Activated T-helper 2 cell treated with anti-CD3 and anti-CD28 coated beads, Interferon-gamma antibody, Interleukin-2, Interleukin-4, amounts not matched to agents 10 μg/mL and 5 μg/mL and 100 μg/mL, durations not matched to agents 14 hours and 24 hours and 36 hours (primary cell): ENCODE measurements around the gene NPTX1. TPM values are rescaled to one million over a fixed set of nuclear protein-coding genes. Genes with fewer than 3 reads are reported as not detected.
"Not testable (repeated sequence)": the region's sequence is repeated elsewhere in the genome, so short reads cannot be mapped to it uniquely, and the experiment has no call there.

Experiments used
- DNase-seq: peaks from one replicate; pipeline ENCODE4 v3.0.0; 2021; ENCODE audit warnings: low spot score
- H3K27ac Mint-ChIP-seq: one replicate; pipeline ENCODE4 v1.8.0; 2021; ENCODE audit warnings: mixed read lengths
- H3K27me3 Mint-ChIP-seq: one replicate; pipeline ENCODE4 v1.8.0; 2021; ENCODE audit warnings: low read depth, mixed read lengths
- H3K36me3 Mint-ChIP-seq: one replicate; pipeline ENCODE4 v1.8.0; 2021; ENCODE audit warnings: low read depth, mixed read lengths
- H3K4me1 Mint-ChIP-seq: one replicate; pipeline ENCODE4 v1.8.0; 2021; ENCODE audit warnings: low read depth, mixed read lengths
- H3K4me3 Mint-ChIP-seq: one replicate; pipeline ENCODE4 v1.8.0; 2021; ENCODE audit warnings: low read depth, mild to moderate bottlenecking, moderate library complexity, mixed read lengths
- H3K9me3 Mint-ChIP-seq: one replicate; pipeline ENCODE4 v1.8.0; 2021; ENCODE audit warnings: mixed read lengths
- intact Hi-C: fragments of 100-400 bp; cut with micrococcal nuclease; formaldehyde crosslinking; loops from one replicate; pipeline ENCODE4 v1.15.1; 2023
- total RNA-seq: library from RNA; stranded (reverse); gene quantifications from 2 replicates; pipeline ENCODE4 v1.2.3, GENCODE V29; 2022

The NPTX1 gene
- total RNA-seq, 1 donor from 2014 or later: 5.7 TPM

DNA sequence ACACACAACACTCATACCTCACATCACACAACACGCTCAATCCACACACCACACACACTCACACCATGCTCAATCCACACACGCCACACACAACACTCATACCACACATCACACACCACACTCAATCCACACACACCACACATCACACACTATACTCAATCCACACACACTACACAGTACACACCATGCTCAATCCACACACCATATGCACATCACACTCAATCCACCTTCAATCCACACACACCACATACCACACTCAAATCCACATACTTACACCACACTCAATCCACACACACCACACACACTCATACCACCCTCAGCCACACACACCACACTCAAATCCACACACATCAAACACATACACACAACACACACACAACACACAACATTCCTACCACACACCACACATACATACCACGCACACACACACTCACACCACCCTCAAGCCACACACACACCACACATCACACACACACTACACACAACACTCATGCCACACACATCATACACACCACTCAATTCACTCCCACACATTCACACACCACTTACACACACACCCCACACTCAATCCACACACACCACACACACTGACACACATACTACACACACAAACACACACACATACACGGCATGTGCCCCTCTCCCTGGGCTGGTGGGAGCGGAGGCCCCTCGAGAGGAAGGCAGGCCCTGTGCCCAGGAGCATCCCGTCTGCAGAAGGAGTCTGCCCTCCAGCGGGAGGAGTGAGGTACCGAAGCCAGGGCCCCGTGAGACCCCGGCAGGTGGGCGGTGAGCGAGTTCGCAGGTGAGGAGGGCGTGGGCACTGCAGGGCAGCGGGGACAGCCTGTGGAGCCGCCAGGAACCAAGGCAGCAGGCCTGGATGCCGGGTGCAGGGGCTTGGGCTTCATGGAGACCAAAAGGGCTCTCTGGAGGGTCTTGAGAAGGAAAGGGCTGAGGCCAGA, 35.1 kb upstream of the NPTX1 start:
- Mint-ChIP-seq H3K9me3 (no peaks in the 10 kb centered on the region), H3K27me3 (no peaks in the 10 kb centered on the region), H3K4me1 (no peaks in the 10 kb centered on the region), H3K4me3 (no peak overlapping the region), H3K36me3 (no peaks in the 10 kb centered on the region), H3K27ac (no peak overlapping the region)
- intact Hi-C loops: no loop called here
- DNase-seq: no peak

DNA sequence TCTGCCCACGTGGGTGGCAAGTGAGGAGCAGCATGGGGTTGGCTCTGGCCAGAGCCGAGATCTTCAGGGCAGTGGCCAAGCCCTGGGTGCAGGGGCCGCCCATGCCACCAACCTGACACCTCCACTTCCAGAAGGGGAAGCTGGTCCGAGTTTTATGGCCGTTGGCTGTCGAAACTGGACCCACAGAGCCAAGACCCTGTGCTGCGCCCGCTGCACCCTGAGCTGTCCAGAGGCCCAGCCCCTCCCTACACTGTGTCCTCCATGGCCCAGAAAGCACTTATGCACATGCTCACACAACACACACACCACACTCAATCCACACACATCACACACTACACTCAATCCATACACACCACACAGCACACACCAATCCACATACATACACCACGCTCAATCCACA, 34.4 kb upstream of the NPTX1 start:
- no peaks in the 10 kb centered on the region for H3K4me1 Mint-ChIP-seq
- no peak for DNase-seq
- intact Hi-C loops: no loop called here
- H3K9me3 Mint-ChIP-seq: no peaks in the 10 kb centered on the region
- no peak overlapping the region for H3K4me3 Mint-ChIP-seq
- H3K27me3 Mint-ChIP-seq: no peaks in the 10 kb centered on the region
- no peak overlapping the region for H3K27ac Mint-ChIP-seq
- H3K36me3 Mint-ChIP-seq: no peaks in the 10 kb centered on the region

DNA sequence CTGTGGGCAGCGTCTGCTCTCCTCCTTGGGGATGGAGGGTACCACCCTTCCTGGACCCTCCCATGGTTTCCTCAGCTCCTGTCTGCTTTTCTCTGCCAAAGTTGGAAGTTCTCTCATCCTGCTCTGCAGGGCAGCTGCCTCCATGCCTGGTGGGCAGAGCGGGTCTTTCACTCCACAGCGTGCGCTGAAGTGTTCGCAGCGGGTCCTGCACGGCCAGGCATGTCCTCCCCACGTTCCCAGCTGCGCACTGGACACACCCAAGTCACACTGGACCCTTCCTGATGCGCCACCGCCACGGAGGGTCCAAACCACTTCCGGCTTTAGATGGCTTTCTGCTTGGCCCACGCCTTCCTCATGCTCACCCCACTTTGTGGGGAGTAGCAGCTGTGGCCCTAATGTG, 33.7 kb upstream of the NPTX1 start:
- intact Hi-C loops: no loop called here
- Mint-ChIP-seq H3K27ac (no peak overlapping the region), H3K27me3 (peaks cover under 1% of the 10 kb centered on the region), H3K9me3 (no peaks in the 10 kb centered on the region), H3K4me1 (no peaks in the 10 kb centered on the region), H3K36me3 (no peaks in the 10 kb centered on the region), H3K4me3 (no peak overlapping the region)
- no peak for DNase-seq

DNA sequence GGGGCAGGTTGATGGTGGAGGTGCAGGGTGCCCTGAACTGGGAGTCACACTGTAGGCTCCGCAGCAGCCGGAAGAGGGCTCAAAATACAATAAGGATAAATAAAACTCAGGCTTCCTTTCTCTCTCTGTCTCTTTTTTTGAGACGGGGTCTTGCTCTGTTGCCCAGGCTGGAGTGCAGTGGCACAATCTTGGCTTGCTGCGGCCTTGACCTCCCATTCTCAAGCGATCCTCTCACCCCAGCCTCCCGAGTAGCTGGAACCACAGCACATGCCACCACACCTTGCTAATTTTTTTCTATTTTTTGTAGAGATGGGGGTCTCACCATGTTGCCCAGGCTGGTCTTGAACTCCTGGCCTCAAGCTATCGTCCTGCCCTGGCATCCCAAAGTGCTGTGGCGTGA, 32.9 kb upstream of the NPTX1 start:
- Mint-ChIP-seq H3K9me3 (no peaks in the 10 kb centered on the region), H3K36me3 (no peaks in the 10 kb centered on the region), H3K27ac (no peak overlapping the region), H3K27me3 (peaks cover 2% of the 10 kb centered on the region), H3K4me1 (no peaks in the 10 kb centered on the region), H3K4me3 (no peak overlapping the region)
- intact Hi-C loops: no loop called here
- DNase-seq: no peak

DNA sequence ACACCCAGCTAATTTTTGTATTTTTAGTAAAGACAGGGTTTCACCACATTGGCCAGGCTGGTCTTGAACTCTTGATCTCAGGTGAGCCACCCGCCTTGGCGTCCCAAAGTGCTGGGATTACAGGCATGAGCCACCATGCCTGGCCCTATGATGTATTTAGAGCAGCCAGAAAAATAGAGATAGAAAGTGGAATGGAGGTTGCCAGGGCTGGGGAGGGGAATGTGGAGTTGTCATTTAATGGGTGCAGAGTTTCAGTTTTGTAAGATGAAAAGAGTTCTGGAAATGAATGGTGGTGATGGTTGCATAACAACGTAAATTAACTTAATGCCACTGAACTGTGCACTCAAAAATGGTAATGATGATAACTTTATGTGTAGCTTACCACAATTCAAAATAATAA, 31.6 kb upstream of the NPTX1 start:
- Mint-ChIP-seq H3K4me3 (no peak overlapping the region), H3K9me3 (no peaks in the 10 kb centered on the region), H3K36me3 (no peaks in the 10 kb centered on the region), H3K27ac (no peak overlapping the region), H3K27me3 (peaks cover 6% of the 10 kb centered on the region), H3K4me1 (no peaks in the 10 kb centered on the region)
- DNase-seq: no peak
- intact Hi-C loops: no loop called here

DNA sequence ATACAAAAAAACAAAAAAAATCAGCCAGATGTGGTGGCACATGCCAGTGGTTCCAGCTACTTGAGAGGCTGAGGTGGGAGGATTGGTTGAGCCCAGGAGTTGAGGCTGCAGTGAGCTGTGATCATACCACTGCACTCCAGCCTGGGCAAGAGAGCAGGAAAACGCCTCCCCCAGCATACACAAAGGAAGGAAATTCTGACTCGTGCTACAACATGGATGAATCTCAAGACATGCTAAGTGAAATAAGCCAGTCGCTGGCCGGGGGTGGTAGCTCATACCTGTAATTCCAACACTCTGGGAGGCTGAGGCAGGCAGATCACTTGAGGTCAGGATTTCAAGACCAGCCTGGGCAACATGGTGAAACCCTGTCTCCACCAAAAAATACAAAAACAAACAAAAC, 30.8 kb upstream of the NPTX1 start:
- H3K27me3 Mint-ChIP-seq, H3K9me3 Mint-ChIP-seq, H3K36me3 Mint-ChIP-seq, intact Hi-C loops, H3K4me3 Mint-ChIP-seq, DNase-seq, H3K27ac Mint-ChIP-seq, H3K4me1 Mint-ChIP-seq: not testable (repeated sequence)

DNA sequence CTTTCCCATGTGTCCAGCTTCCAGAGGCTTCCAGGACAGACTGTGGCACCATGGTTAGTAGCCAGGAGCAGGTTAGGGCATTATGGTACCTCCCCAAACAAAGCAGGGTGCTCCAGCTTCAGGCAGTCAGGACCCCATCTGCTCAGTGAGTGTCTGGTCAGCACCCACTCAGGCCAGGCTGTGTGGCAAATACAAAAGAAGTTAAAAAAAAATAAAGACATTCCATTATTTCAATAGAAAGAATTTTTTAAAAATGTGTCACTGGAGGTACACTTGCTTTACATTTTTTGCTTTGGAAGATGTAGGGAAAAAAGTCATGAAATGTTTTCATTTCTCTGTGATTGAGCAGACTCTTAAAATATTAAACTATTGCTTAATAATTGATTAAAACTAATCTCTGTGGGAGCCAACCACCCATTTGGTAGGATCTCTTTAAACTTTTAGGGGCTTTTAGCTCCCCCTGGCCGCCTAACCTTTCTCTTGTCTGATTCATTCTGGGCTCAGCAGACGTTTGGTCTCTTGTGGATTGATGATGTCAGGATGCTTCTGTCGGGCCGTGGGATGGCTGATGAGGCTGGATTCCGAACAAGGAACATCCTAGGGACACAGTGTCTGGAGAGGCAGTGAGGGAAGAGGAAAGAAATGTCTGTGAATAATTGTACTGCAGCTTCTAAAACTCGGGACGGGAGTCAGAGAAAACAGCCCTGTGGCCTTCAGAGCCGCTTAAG, 28.4 kb upstream of the NPTX1 start:
- no peak for DNase-seq
- H3K27me3 Mint-ChIP-seq: peaks cover 6% of the 10 kb centered on the region
- H3K36me3 Mint-ChIP-seq: no peaks in the 10 kb centered on the region
- no peak overlapping the region for H3K4me3 Mint-ChIP-seq
- H3K9me3 Mint-ChIP-seq: no peaks in the 10 kb centered on the region
- no peak overlapping the region for H3K27ac Mint-ChIP-seq
- H3K4me1 Mint-ChIP-seq: no peaks in the 10 kb centered on the region
- intact Hi-C loops: no loop called here

DNA sequence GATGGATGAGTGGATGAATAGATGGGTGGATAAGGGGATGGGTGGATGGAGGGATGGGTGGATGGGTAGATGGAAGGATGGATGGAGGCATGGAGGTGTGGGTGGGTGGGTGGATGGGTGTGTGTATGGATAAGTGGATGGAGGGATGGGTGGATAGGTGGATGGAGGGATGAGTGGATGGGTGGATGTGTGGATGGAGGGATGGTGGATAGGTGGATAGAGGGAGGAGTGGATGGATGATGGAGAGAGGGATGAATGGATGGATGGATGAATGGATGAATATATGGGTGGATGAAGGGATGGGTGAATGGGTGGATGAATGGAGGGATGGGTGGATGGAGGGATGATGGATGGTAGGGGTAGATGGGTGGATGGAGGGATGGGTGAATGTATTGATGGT, 27.5 kb upstream of the NPTX1 start:
- Mint-ChIP-seq H3K27me3 (peaks cover 9% of the 10 kb centered on the region), H3K27ac (no peak overlapping the region), H3K4me3 (no peak overlapping the region), H3K4me1 (no peaks in the 10 kb centered on the region), H3K9me3 (no peaks in the 10 kb centered on the region), H3K36me3 (no peaks in the 10 kb centered on the region)
- intact Hi-C loops: no loop called here
- DNase-seq: no peak

DNA sequence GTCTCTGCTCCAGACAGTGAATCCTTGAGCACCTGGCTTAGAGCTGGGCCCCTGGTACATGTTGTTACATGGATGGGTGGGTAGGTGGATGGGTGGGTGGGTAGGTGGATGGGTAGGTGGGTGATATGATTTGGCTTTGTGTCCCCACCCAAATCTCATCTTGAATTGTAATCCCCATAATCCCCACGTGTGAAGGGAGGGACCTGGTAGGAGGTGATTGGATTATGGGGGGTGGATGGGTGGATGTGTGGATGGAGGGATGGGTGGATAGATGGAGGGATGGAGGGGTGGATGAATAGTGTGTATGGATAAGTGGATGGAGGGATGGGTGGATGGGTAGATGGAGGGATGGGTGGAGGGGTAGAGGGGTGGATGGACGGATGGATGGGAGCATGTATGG, 26.6 kb upstream of the NPTX1 start:
- intact Hi-C loops: no loop called here
- Mint-ChIP-seq H3K4me1 (no peaks in the 10 kb centered on the region), H3K27me3 (peaks cover 9% of the 10 kb centered on the region), H3K9me3 (no peaks in the 10 kb centered on the region), H3K4me3 (no peak overlapping the region), H3K36me3 (no peaks in the 10 kb centered on the region), H3K27ac (no peak overlapping the region)
- DNase-seq: no peak

DNA sequence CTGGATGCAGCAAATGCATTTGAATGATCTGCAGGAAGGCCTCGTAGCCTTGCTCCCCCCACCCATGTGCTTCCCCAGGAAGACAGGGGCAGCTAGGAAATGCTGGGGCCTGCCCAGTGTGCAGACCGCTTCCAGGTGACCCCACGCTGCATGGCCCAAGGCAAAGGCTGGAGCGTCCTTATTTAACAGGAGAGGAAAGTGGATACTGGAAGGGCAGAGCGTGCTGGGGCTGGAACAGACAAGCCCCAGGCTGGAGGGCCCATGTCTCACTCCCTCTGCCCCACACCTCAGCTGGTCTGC, 26.1 kb upstream of the NPTX1 start:
- no peak for DNase-seq
- H3K27me3 Mint-ChIP-seq: peaks cover 9% of the 10 kb centered on the region
- no peaks in the 10 kb centered on the region for H3K9me3 Mint-ChIP-seq
- peaks cover 3% of the 10 kb centered on the region for H3K4me1 Mint-ChIP-seq
- intact Hi-C loops: no loop called here
- no peaks in the 10 kb centered on the region for H3K36me3 Mint-ChIP-seq
- H3K27ac Mint-ChIP-seq: no peak overlapping the region
- H3K4me3 Mint-ChIP-seq: no peak overlapping the region

DNA sequence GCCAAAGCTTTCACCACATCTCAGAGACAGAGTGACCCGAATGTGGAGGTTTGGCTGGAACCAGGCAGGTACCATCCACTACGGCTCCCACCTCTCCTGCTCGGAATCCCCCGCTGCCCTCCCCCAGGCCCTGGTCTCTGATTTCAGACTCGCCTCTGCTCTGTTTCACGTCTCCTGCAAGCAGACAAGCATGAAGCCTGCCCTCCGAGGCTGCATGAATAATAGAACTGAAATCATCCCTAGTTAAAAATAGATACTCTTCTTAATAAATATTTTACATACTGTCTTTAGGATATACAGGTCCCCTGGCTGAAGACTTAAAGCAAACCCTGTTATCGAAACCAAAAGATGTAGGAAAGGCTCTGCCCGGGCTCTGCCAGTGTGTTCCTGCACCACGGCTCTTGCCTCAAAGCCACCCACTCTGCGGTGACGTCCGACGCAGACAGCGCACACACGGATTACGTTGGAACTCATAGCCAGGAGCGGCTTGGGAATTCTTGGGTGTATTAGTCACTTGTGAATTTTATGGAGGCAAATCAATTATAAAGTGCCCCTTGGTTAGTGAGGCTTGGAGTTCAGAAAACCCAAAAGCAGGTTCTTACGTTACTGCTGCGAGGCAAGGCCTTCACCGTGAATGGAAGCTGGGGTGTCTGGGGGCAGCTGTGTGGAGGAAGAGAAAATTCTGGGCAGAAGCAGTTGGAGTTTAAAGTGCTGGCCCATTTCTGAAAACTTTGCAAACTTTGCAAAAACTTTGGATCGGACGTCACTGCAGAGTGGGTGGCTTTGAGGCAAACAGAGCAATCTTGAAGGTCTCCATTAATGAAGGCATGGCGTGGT, 25.6 kb upstream of the NPTX1 start:
- H3K27me3 Mint-ChIP-seq: peaks cover 9% of the 10 kb centered on the region
- no peak overlapping the region for H3K27ac Mint-ChIP-seq
- H3K36me3 Mint-ChIP-seq: no peaks in the 10 kb centered on the region
- H3K4me1 Mint-ChIP-seq: peaks cover 7% of the 10 kb centered on the region
- no peak for DNase-seq
- no peak overlapping the region for H3K4me3 Mint-ChIP-seq
- no peaks in the 10 kb centered on the region for H3K9me3 Mint-ChIP-seq
- intact Hi-C loops: no loop called here

DNA sequence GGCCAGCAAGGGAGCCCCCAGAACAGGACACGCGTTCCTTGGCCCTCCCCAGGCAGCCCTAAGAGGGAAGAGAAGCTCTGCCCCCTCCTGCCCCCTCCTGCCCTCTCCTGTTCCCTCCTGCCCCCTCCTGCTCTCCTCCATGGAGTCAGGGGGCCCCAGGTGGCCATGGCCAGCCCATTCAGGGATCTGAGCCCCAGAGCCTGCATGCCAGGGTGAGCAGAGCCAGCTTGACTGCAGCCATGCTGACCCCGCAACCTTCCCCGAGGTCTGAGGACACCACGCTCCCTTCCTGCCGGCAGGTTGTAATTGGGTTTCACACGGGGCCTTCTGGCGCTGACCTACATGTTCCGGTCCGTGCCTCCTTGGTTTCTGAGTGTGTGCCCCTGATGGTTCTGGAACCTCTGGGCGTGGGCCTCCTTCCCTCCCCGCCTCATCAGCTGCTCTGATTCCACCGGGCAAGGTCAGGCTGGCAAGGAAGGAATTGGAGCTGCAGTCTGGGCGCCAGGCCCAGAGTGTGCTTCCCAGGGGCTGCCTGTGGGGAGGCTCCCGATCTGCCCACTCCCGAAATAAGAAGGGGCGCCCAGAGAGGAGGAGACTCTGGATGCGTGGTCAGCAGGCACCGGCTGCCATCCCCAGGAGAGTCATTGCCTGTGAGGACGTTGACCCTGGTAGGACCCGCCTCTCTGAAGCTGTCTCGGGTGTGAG, 23.7 kb upstream of the NPTX1 start:
- peaks cover 7% of the 10 kb centered on the region for H3K4me1 Mint-ChIP-seq

More for the DNA sequence above, 23.7 kb upstream of the NPTX1 start:
- no peak for DNase-seq
- Mint-ChIP-seq H3K27ac (no peak overlapping the region), H3K36me3 (no peaks in the 10 kb centered on the region), H3K27me3 (peaks cover 14% of the 10 kb centered on the region), H3K4me3 (no peak overlapping the region), H3K9me3 (no peaks in the 10 kb centered on the region)
- intact Hi-C loops: no loop called here
